GM19025 (cell line): ENCODE results near the gene PARD6G.
"Not testable (repeated sequence)": the region's sequence is repeated elsewhere in the genome, so short reads cannot be mapped to it uniquely, and the experiment has no call there.

Experiments
- ATAC-seq: cut with Tn5 transposase; IDR thresholded peaks from one replicate; pipeline ENCODE4 v1.9.1; 2021; ENCODE audit warnings: mild to moderate bottlenecking, low read depth, moderate library complexity; ENCODE audit not compliant: unreplicated experiment

The PARD6G gene, protein sequence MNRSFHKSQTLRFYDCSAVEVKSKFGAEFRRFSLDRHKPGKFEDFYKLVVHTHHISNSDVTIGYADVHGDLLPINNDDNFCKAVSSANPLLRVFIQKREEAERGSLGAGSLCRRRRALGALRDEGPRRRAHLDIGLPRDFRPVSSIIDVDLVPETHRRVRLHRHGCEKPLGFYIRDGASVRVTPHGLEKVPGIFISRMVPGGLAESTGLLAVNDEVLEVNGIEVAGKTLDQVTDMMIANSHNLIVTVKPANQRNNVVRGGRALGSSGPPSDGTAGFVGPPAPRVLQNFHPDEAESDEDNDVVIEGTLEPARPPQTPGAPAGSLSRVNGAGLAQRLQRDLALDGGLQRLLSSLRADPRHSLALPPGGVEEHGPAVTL

GRCh38 chr18:80247393-80247841 lies at the start of gene PARD6G:
TSS of gene PARD6G (minus strand) at chr18:80247514. CDS start at chr18:80247348, 166 bp downstream.
- peak; percentile 68 for ATAC-seq

- not testable (repeated sequence) for ATAC-seq
Observed at GRCh38 chr18:80262241-80263033, 15.1 kb upstream of the PARD6G start.

DNA sequence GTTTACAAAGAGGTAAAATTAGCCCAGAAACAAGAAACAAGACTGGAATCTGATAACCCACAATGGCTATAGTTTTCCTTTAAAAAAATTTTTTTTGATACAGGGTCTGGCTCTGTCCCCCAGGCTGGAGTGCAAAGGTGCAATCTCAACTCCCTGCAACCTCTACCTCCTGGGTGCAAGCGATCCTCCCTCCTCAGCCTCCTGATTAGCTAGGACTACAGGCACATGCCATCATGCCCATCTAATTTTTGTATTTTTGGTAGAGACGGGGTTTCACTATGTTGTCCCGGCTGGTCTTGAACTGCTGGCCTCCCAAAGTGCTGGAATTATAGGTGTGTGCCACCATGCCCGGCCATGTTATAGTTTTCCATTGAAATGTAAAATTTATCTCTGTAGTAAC lies 12.3 kb upstream of the PARD6G start:
- no peak for ATAC-seq

- ATAC-seq = no peak
Observed at GRCh38 chr18:80258640-80259039, 11.3 kb upstream of the PARD6G start.

- ATAC-seq = not testable (repeated sequence)
Observed at GRCh38 chr18:80257579-80258543, 10.5 kb upstream of the PARD6G start.

- ATAC-seq = no peak
Observed at GRCh38 chr18:80254971-80255500, 7.7 kb upstream of the PARD6G start.

- no peak for ATAC-seq
Observed at GRCh38 chr18:80253871-80254492, 6.7 kb upstream of the PARD6G start.

DNA sequence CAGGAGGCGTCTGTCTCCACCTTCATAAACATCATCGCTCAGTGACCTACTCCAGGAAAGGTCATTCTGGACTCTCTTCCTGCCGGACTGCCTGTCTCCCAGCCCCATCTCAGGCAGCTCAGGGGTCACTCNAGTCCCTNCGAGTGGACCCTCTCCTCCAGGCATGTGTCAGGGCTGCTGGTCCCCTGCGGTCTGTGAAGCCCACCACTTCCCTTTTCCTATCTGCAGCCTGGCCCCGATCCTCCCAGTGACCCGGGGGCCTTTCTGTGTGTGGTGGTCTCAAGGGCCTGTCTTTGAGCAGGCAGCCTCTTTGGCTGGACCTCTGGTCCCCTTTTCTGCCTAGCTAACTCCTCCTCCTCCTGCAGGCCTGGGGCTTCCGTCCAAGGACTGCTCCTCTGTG lies 5.9 kb upstream of the PARD6G start:
- ATAC-seq = no peak

GRCh38 chr18:80252136-80252535 lies 4.8 kb upstream of the PARD6G start:
- no peak for ATAC-seq

GRCh38 chr18:80251700-80252099 lies 4.4 kb upstream of the PARD6G start:
- no peak for ATAC-seq

DNA sequence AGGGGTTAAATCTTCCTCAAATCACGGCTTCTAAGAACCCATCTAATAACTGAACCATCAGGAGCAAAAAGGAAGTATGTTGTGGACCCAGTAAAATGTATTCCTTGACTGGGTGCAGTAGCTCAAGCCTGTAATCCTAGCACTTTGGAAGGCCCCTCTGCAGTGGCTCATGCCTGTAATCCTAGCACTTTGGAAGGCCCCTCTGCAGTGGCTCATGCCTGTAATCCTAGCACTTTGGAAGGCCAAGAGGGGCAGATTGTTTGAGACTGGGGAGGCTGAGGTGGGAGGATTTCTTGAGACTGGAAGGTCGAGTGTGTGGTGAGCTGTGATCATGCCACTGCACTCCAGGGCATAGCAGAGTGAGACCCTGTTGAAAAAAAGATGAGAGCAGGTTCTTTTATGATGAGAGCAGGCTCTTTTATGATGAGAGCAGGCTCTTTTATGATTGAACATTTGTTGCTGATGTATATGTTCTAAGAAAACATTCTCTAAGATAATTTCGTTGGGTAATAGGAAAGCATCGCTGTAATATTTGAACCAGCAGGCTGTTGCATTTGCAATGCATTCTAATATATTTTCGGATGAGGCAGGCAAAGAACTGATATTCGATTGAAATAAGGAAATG lies 3.5 kb upstream of the PARD6G start:
- no peak for ATAC-seq

GRCh38 chr18:80249217-80250093 lies 2.1 kb upstream of the PARD6G start:
- ATAC-seq = no peak

- ATAC-seq = peak; percentile 32
Observed at GRCh38 chr18:80246445-80247392, 595 bp downstream of the PARD6G start.

DNA sequence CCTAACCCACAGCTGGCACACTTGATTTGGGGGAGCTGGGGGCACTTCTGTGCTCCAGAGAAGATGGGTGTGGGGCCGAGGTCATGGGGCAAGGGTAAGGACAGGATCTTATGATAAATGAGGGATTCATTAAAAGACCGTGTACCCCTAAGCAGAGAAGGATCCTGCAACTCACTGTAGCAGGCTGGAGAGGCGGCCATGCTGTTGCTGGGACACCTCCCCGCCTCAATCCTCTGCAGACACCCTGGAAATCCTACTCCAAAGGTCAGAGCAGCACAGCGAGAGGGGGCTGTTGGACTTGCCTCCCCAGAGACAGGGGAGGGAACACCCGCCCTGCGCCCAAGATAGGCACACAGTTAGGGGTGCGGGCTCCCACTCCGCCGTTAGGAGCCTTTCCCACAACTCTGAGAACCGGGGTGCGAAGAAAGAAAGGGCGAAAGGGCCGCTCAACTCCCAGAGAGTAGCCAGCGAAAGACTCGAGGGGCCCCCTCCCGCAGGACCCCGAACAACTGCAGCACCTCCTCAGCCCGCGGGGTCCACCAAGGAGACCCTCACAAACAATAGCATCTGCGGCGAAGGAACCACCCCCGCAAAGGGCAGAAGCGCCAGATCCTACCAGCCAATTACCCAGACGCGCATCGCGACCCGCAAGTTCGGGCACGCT lies 1.4 kb downstream of the PARD6G start:
- ATAC-seq = no peak

GRCh38 chr18:80244956-80245730 lies 2.2 kb downstream of the PARD6G start:
- ATAC-seq = no peak

DNA sequence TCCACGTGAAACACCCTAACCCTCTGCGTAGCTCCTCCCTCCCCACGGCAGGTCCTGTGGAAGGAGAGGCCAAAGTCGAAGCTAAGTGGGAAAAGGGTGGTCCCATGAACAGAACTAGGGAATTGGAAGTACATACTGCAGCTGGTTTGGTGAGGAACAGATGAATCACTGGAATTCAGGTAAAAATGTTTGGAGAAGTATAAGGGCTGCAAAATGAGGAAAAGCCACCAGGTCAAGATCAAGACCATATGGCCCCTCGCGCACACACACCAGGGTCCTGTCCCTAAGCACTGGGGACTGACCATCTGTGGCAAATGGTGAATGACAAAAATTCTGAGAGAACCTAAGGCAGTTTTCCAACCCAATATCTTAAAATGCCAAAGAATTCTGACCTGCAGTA lies 3.1 kb downstream of the PARD6G start:
- ATAC-seq = no peak
